Urinary bladder (tissue), 4 donors: ENCODE results near the gene FAM13A. TPM values are rescaled to one million over a fixed set of nuclear protein-coding genes. Genes with fewer than 3 reads are reported as not detected.
"Not testable (repeated sequence)": the region's sequence is repeated elsewhere in the genome, so short reads cannot be mapped to it uniquely, and the experiment has no call there.

Source experiments
- DNase-seq: peaks from one replicate; pipeline ENCODE4 v3.0.0-alpha.2; 2015; ENCODE audit errors: extremely low spot score
- H3K27ac ChIP-seq: one replicate; pipeline ENCODE4 v1.5.1; 2013; ENCODE audit warnings: low read depth, mild to moderate bottlenecking, moderate library complexity
- H3K36me3 ChIP-seq: one replicate; pipeline ENCODE4 v1.6.1; 2013; ENCODE audit warnings: mild to moderate bottlenecking, moderate library complexity; ENCODE audit not compliant: insufficient read depth
- H3K4me1 ChIP-seq: one replicate; pipeline ENCODE4 v1.6.1; 2013; ENCODE audit warnings: mild to moderate bottlenecking, moderate library complexity; ENCODE audit not compliant: insufficient read depth
- H3K4me3 ChIP-seq: one replicate; pipeline ENCODE4 v1.5.1; 2013; ENCODE audit warnings: low read depth, low read length
- WGBS: extraction: QIAGEN DNeasy Blood & Tissue Kit; methylation state at CpG from one replicate; pipeline ENCODE4 v1.1.7; 2013; 5-methylcytosine and 5-hydroxymethylcytosine counted together
- polyA plus RNA-seq: library from polyadenylated mRNA; stranded (reverse); fragments of 200-250 nt; gene quantifications from one replicate; pipeline ENCODE4 v1.2.3, GENCODE V29; 2013
- total RNA-seq: library from RNA; depleted of rRNA; stranded (reverse); fragments of >200 nt; gene quantifications from one replicate; pipeline ENCODE4 v1.2.3, GENCODE V29; 2014
- donor health status: healthy with polysubstance abuse.
- donor health status: healthy.

Gene FAM13A
- total and polyA plus RNA-seq, 2 donors = 21.9 to 85.3 TPM

GRCh38 chr4:89024051-89024675, 32.8 kb downstream of the FAM13A start:
- no peaks in the 10 kb centered on the region for H3K36me3 ChIP-seq
- H3K4me3 ChIP-seq = no peak overlapping the region
- DNase-seq = peak; percentile 52
- no peak overlapping the region for H3K27ac ChIP-seq
- H3K4me1 ChIP-seq = no peaks in the 10 kb centered on the region
- 35% methylated on average over 4 of the region's 4 CpGs for WGBS

GRCh38 chr4:89023140-89023539, 33.8 kb downstream of the FAM13A start:
- no peak for DNase-seq
- no peaks in the 10 kb centered on the region for H3K36me3 ChIP-seq
- 0% methylated on average over 1 of the region's 1 CpG for WGBS
- no peak overlapping the region for H3K27ac ChIP-seq
- H3K4me1 ChIP-seq = no peaks in the 10 kb centered on the region
- no peak overlapping the region for H3K4me3 ChIP-seq

GRCh38 chr4:89022426-89023128, 34.4 kb downstream of the FAM13A start:
- Histone ChIP-seq H3K4me3 (no peak overlapping the region), H3K4me1 (no peaks in the 10 kb centered on the region), H3K27ac (no peak overlapping the region), H3K36me3 (no peaks in the 10 kb centered on the region)
- WGBS = 85% methylated on average over 7 of the region's 7 CpGs
- DNase-seq = no peak

- no peak overlapping the region for H3K27ac ChIP-seq
- WGBS = 60% methylated on average over 2 of the region's 2 CpGs
- no peaks in the 10 kb centered on the region for H3K36me3 ChIP-seq
- H3K4me3 ChIP-seq = no peak overlapping the region
- DNase-seq = no peak
- H3K4me1 ChIP-seq = no peaks in the 10 kb centered on the region
Measured at GRCh38 chr4:89021684-89022083, 35.3 kb downstream of the FAM13A start.

- Histone ChIP-seq H3K4me3 (no peak overlapping the region), H3K36me3 (no peaks in the 10 kb centered on the region), H3K4me1 (no peaks in the 10 kb centered on the region), H3K27ac (no peak overlapping the region)
- WGBS = 98% methylated on average over 1 of the region's 1 CpG
- no peak for DNase-seq
Measured at GRCh38 chr4:89021062-89021461, 35.9 kb downstream of the FAM13A start.

GRCh38 chr4:89014897-89015296, 42.1 kb downstream of the FAM13A start:
- not testable (repeated sequence) for H3K4me1 ChIP-seq, H3K27ac ChIP-seq, H3K4me3 ChIP-seq, H3K36me3 ChIP-seq, DNase-seq
- 87% methylated on average over 10 of the region's 10 CpGs for WGBS

GRCh38 chr4:89009761-89010369, 47.1 kb downstream of the FAM13A start:
- no peaks in the 10 kb centered on the region for H3K4me1 ChIP-seq
- 75% methylated on average over 5 of the region's 5 CpGs for WGBS
- no peak overlapping the region for H3K27ac ChIP-seq
- H3K4me3 ChIP-seq = no peak overlapping the region
- no peak for DNase-seq
- H3K36me3 ChIP-seq = no peaks in the 10 kb centered on the region

GRCh38 chr4:89009115-89009514, 47.9 kb downstream of the FAM13A start:
- DNase-seq = no peak
- Histone ChIP-seq H3K4me3 (no peak overlapping the region), H3K27ac (no peak overlapping the region), H3K4me1 (no peaks in the 10 kb centered on the region), H3K36me3 (no peaks in the 10 kb centered on the region)
- 87% methylated on average over 3 of the region's 3 CpGs for WGBS

GRCh38 chr4:89008166-89008565, 48.8 kb downstream of the FAM13A start:
- Histone ChIP-seq H3K4me3 (no peak overlapping the region), H3K27ac (no peak overlapping the region), H3K36me3 (no peaks in the 10 kb centered on the region), H3K4me1 (no peaks in the 10 kb centered on the region)
- WGBS = 99% methylated on average over 2 of the region's 2 CpGs
- no peak for DNase-seq

- no peaks in the 10 kb centered on the region for H3K36me3 ChIP-seq
- no peak overlapping the region for H3K27ac ChIP-seq
- DNase-seq = no peak
- WGBS = 97% methylated on average over 6 of the region's 6 CpGs
- no peak overlapping the region for H3K4me3 ChIP-seq
- H3K4me1 ChIP-seq = no peaks in the 10 kb centered on the region
Measured at GRCh38 chr4:89007338-89007939, 49.5 kb downstream of the FAM13A start.

- 97% methylated on average over 5 of the region's 5 CpGs for WGBS
- peaks cover 1% of the 10 kb centered on the region for H3K4me1 ChIP-seq
- H3K4me3 ChIP-seq = no peak overlapping the region
- no peak overlapping the region for H3K27ac ChIP-seq
- no peak for DNase-seq
- H3K36me3 ChIP-seq = no peaks in the 10 kb centered on the region
Measured at GRCh38 chr4:89006307-89006706, 50.7 kb downstream of the FAM13A start.

GRCh38 chr4:89005066-89005465, 51.9 kb downstream of the FAM13A start:
- WGBS = 99% methylated on average over 1 of the region's 1 CpG
- not testable (repeated sequence) for H3K27ac ChIP-seq, H3K4me3 ChIP-seq, H3K4me1 ChIP-seq, H3K36me3 ChIP-seq, DNase-seq

GRCh38 chr4:89001647-89002445, 55.1 kb downstream of the FAM13A start:
- Histone ChIP-seq H3K27ac (no peak overlapping the region), H3K4me1 (peaks cover 1% of the 10 kb centered on the region), H3K4me3 (no peak overlapping the region), H3K36me3 (no peaks in the 10 kb centered on the region)
- DNase-seq = no peak
- WGBS = 29% methylated on average over 9 of the region's 9 CpGs
